Adipocyte (in vitro differentiated cells): ENCODE results near the gene FUT7.

Experiments
- DNase-seq: peaks from one replicate; pipeline ENCODE4 v3.0.0-alpha.2; 2015; ENCODE audit warnings: low read depth
- H3K27me3 ChIP-seq: replicated peaks from 2 replicates; pipeline ENCODE4 v1.7.0; 2013; ENCODE audit warnings: mild to moderate bottlenecking, low read length, moderate library complexity; ENCODE audit not compliant: control insufficient read depth, insufficient read depth
- H3K36me3 ChIP-seq: 2 replicates; pipeline ENCODE4 v1.7.0; 2013; ENCODE audit warnings: low read length, mild to moderate bottlenecking, moderate library complexity; ENCODE audit not compliant: control insufficient read depth, insufficient read depth, severe bottlenecking
- H3K4me1 ChIP-seq: 2 replicates; pipeline ENCODE4 v1.7.0; 2013; ENCODE audit warnings: mild to moderate bottlenecking, low read length, moderate library complexity; ENCODE audit not compliant: control insufficient read depth, insufficient read depth
- H3K4me3 ChIP-seq: 2 replicates; pipeline ENCODE4 v1.7.0; 2013; ENCODE audit warnings: mild to moderate bottlenecking, low read length, moderate library complexity
- H3K9ac ChIP-seq: 2 replicates; pipeline ENCODE4 v1.7.0; 2013; ENCODE audit warnings: mild to moderate bottlenecking, low read length, moderate library complexity
- H3K9me3 ChIP-seq: 2 replicates; pipeline ENCODE4 v1.7.0; 2013; ENCODE audit warnings: mild to moderate bottlenecking, low read length, moderate library complexity; ENCODE audit not compliant: control insufficient read depth

Gene FUT7

GRCh38 chr9:137053944-137054931 is 22.4 kb upstream of the FUT7 start, which contains the start of gene ENTPD2:
ENTPD2 (minus strand) TSS chr9:137054061; CDS start chr9:137053997, 64 bp downstream.
- H3K4me3 ChIP-seq: no peak within 1 kb of the TSS
- H3K36me3 ChIP-seq: no peaks in the 10 kb centered on the region
- H3K9ac ChIP-seq: no peak within 1 kb of the TSS
- H3K9me3 ChIP-seq: no peaks in the 10 kb centered on the region
- H3K4me1 ChIP-seq: no peaks in the 10 kb centered on the region
- H3K27me3 ChIP-seq: peaks cover 48% of the 10 kb centered on the region
- no peak for DNase-seq

- Histone ChIP-seq H3K4me1 (no peaks in the 10 kb centered on the region), H3K27me3 (peaks cover 48% of the 10 kb centered on the region), H3K9ac (no peak overlapping the region), H3K36me3 (no peaks in the 10 kb centered on the region), H3K4me3 (no peak overlapping the region), H3K9me3 (no peaks in the 10 kb centered on the region)
- no peak for DNase-seq
These were observed 21.4 kb upstream of the FUT7 start for GRCh38 chr9:137052998-137053943.

GRCh38 chr9:137052293-137052692 is 20.4 kb upstream of the FUT7 start:
- DNase-seq: no peak
- no peak overlapping the region for H3K4me3 ChIP-seq
- H3K4me1 ChIP-seq: no peaks in the 10 kb centered on the region
- no peak overlapping the region for H3K9ac ChIP-seq
- H3K36me3 ChIP-seq: no peaks in the 10 kb centered on the region
- no peaks in the 10 kb centered on the region for H3K9me3 ChIP-seq
- peaks cover 56% of the 10 kb centered on the region for H3K27me3 ChIP-seq

- Histone ChIP-seq H3K4me3 (no peak overlapping the region), H3K9ac (no peak overlapping the region), H3K4me1 (peaks cover 3% of the 10 kb centered on the region), H3K27me3 (peaks cover 60% of the 10 kb centered on the region), H3K9me3 (no peaks in the 10 kb centered on the region), H3K36me3 (no peaks in the 10 kb centered on the region)
- no peak for DNase-seq
These were observed 19.3 kb upstream of the FUT7 start for GRCh38 chr9:137051145-137051724.

- Histone ChIP-seq H3K9me3 (no peaks in the 10 kb centered on the region), H3K9ac (no peak overlapping the region), H3K4me3 (no peak overlapping the region), H3K4me1 (peaks cover 3% of the 10 kb centered on the region), H3K36me3 (no peaks in the 10 kb centered on the region), H3K27me3 (peaks cover 60% of the 10 kb centered on the region)
- no peak for DNase-seq
These were observed 18.7 kb upstream of the FUT7 start for GRCh38 chr9:137050570-137050969.

- Histone ChIP-seq H3K27me3 (peaks cover 58% of the 10 kb centered on the region), H3K4me3 (no peak overlapping the region), H3K9me3 (no peaks in the 10 kb centered on the region), H3K9ac (no peak overlapping the region), H3K4me1 (peaks cover 8% of the 10 kb centered on the region), H3K36me3 (no peaks in the 10 kb centered on the region)
- peak; percentile 84 for DNase-seq
These were observed 17.9 kb upstream of the FUT7 start for GRCh38 chr9:137049544-137050449.

- no peak overlapping the region for H3K9ac ChIP-seq
- no peaks in the 10 kb centered on the region for H3K9me3 ChIP-seq
- no peak overlapping the region for H3K4me3 ChIP-seq
- H3K4me1 ChIP-seq: peaks cover 12% of the 10 kb centered on the region
- DNase-seq: no peak
- H3K27me3 ChIP-seq: peaks cover 52% of the 10 kb centered on the region
- no peaks in the 10 kb centered on the region for H3K36me3 ChIP-seq
These were observed 17.0 kb upstream of the FUT7 start for GRCh38 chr9:137048655-137049543.

- no peaks in the 10 kb centered on the region for H3K36me3 ChIP-seq
These were observed 14.3 kb upstream of the FUT7 start, which contains the start of gene NPDC1 for GRCh38 chr9:137046088-137046787. NPDC1 (minus strand) TSS chr9:137046177; CDS start chr9:137045989, 188 bp downstream.

More at GRCh38 chr9:137046088-137046787, 14.3 kb upstream of the FUT7 start, which contains the start of gene NPDC1:
- peaks cover 35% of the 10 kb centered on the region for H3K27me3 ChIP-seq
- peak within 1 kb of the TSS; percentile 78 for H3K4me3 ChIP-seq
- no peaks in the 10 kb centered on the region for H3K9me3 ChIP-seq
- peaks cover 17% of the 10 kb centered on the region for H3K4me1 ChIP-seq
- DNase-seq: peak; percentile 91
- peak within 1 kb of the TSS; percentile 82 for H3K9ac ChIP-seq
